GM19463 (cell line): Measurements from ENCODE around the gene RPS2.
"Not testable (repeated sequence)": the region's sequence is repeated elsewhere in the genome, so short reads cannot be mapped to it uniquely, and the experiment has no call there.

ENCODE experiments used
- ATAC-seq: cut with Tn5 transposase; IDR thresholded peaks from one replicate; pipeline ENCODE4 v1.9.1; 2021; ENCODE audit warnings: mild to moderate bottlenecking, moderate library complexity; ENCODE audit not compliant: unreplicated experiment

RPS2 gene

GRCh38 chr16:1920727-1921171 is 43.9 kb downstream of the RPS2 start:
- no peak for ATAC-seq

GRCh38 chr16:1920122-1920521 is 44.5 kb downstream of the RPS2 start:
- not testable (repeated sequence) for ATAC-seq

GRCh38 chr16:1919327-1919998 is 45.2 kb downstream of the RPS2 start:
- ATAC-seq, result no peak

GRCh38 chr16:1918351-1919326 is 46.0 kb downstream of the RPS2 start, which contains the start of gene HS3ST6:
TSS of gene HS3ST6 (minus strand) at chr16:1918415. CDS start at chr16:1918323, 92 bp downstream.
- no peak for ATAC-seq

GRCh38 chr16:1917665-1918350 is 46.8 kb downstream of the RPS2 start:
- no peak for ATAC-seq

GRCh38 chr16:1917056-1917664 is 47.5 kb downstream of the RPS2 start:
- no peak for ATAC-seq

- ATAC-seq, result no peak
Measured at GRCh38 chr16:1916640-1916990, 48.0 kb downstream of the RPS2 start.

- no peak for ATAC-seq
Measured at GRCh38 chr16:1915732-1916639, 48.6 kb downstream of the RPS2 start.

GRCh38 chr16:1914988-1915387 is 49.6 kb downstream of the RPS2 start:
- ATAC-seq, result no peak

GRCh38 chr16:1914084-1914608 is 50.5 kb downstream of the RPS2 start:
- ATAC-seq, result no peak

- no peak for ATAC-seq
Measured at GRCh38 chr16:1913327-1914083, 51.1 kb downstream of the RPS2 start.

- no peak for ATAC-seq
Measured at GRCh38 chr16:1912215-1912543, 52.4 kb downstream of the RPS2 start.
